ENCODE data around the gene NEK1. TPM values are rescaled to one million over a fixed set of nuclear protein-coding genes. Genes with fewer than 3 reads are reported as not detected.

NEK1 gene
- total RNA-seq, 1 experiment from 2014 or later, result 10.3 TPM

DNA sequence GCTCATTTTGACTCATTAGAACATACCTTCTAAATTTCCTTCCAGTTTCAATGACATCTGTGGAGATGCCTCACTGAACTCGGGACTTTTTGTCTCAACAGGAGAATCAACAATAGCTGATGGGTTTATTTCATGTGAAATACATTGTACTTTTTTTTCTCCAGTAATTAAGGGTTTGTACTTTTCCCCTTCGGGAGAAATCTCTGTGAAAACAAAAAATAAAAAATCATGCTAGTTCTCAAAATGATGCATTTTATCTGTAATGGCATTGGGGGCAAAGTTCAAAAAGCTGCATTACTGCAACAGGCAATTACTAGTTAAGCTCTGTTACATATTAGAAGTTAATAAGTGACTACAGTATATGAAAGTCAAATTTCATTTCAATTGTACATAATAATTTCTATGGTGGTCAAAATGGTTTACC, 174.3 kb downstream of the NEK1 start (continued):
- TF ChIP-seq, protein P1, sequence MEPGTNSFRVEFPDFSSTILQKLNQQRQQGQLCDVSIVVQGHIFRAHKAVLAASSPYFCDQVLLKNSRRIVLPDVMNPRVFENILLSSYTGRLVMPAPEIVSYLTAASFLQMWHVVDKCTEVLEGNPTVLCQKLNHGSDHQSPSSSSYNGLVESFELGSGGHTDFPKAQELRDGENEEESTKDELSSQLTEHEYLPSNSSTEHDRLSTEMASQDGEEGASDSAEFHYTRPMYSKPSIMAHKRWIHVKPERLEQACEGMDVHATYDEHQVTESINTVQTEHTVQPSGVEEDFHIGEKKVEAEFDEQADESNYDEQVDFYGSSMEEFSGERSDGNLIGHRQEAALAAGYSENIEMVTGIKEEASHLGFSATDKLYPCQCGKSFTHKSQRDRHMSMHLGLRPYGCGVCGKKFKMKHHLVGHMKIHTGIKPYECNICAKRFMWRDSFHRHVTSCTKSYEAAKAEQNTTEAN (CRISPR knock-in tag; IDR thresholded peaks at IDR 0.05), result no peak

- Mint-ChIP-seq H3K4me3 (no peak overlapping the region), H3K27me3 (ENCODE audit: low read depth) (no peaks in the 10 kb centered on the region), H3K36me3 (0 out of 2 replicates have a peak, but pooled peaks cover 2% of the 10 kb centered on the region), H3K9me3 (peaks cover 4% of the 10 kb centered on the region), H3K27ac (no peak overlapping the region), H3K4me1 (peaks cover 2% of the 10 kb centered on the region; the same call in 1 of the 2 replicates)
- DNase-seq (ENCODE audit: low spot score) (no peak), ATAC-seq (no peak)
- CTCF ChIA-PET, result no interaction called here
- POLR2A ChIA-PET, result no interaction called here
- TF ChIP-seq ZNF671 (CRISPR knock-in tag; IDR thresholded peaks at IDR 0.05), result no peak
- no peak for TF ChIP-seq SMAD3 (CRISPR knock-in tag; IDR thresholded peaks at IDR 0.05; ENCODE audit: borderline replicate concordance)
- no peak for TF ChIP-seq ZBTB21 (CRISPR knock-in tag; IDR thresholded peaks at IDR 0.05; ENCODE audit: borderline replicate concordance)
- TF ChIP-seq, protein P2, sequence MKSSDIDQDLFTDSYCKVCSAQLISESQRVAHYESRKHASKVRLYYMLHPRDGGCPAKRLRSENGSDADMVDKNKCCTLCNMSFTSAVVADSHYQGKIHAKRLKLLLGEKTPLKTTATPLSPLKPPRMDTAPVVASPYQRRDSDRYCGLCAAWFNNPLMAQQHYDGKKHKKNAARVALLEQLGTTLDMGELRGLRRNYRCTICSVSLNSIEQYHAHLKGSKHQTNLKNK (CRISPR knock-in tag; IDR thresholded peaks at IDR 0.05), result no peak
- no peak for TF ChIP-seq TP53 (CRISPR knock-in tag; IDR thresholded peaks at IDR 0.05)
- TF ChIP-seq NFYB (CRISPR knock-in tag; conservative IDR thresholded peaks at IDR 0.05; ENCODE audit: low read depth), result no peak
- TF ChIP-seq ELF4 (CRISPR knock-in tag; IDR thresholded peaks at IDR 0.05; ENCODE audit: low read depth), result no peak
- no peak for TF ChIP-seq OVOL2 (CRISPR knock-in tag; IDR thresholded peaks at IDR 0.05; ENCODE audit: borderline replicate concordance)
- TF ChIP-seq FOXJ3 (CRISPR knock-in tag; IDR thresholded peaks at IDR 0.05; ENCODE audit: borderline replicate concordance), result no peak
- TF ChIP-seq, protein P1 (CRISPR knock-in tag; IDR thresholded peaks at IDR 0.05), result no peak
- TF ChIP-seq ATF2 (CRISPR knock-in tag; IDR thresholded peaks at IDR 0.05; ENCODE audit: borderline replicate concordance, low read depth), result no peak
- TF ChIP-seq RELA (CRISPR knock-in tag; IDR thresholded peaks at IDR 0.05; ENCODE audit: borderline replicate concordance), result no peak
- no peak for TF ChIP-seq MLX (CRISPR knock-in tag; IDR thresholded peaks at IDR 0.05)
- TF ChIP-seq, protein P3, sequence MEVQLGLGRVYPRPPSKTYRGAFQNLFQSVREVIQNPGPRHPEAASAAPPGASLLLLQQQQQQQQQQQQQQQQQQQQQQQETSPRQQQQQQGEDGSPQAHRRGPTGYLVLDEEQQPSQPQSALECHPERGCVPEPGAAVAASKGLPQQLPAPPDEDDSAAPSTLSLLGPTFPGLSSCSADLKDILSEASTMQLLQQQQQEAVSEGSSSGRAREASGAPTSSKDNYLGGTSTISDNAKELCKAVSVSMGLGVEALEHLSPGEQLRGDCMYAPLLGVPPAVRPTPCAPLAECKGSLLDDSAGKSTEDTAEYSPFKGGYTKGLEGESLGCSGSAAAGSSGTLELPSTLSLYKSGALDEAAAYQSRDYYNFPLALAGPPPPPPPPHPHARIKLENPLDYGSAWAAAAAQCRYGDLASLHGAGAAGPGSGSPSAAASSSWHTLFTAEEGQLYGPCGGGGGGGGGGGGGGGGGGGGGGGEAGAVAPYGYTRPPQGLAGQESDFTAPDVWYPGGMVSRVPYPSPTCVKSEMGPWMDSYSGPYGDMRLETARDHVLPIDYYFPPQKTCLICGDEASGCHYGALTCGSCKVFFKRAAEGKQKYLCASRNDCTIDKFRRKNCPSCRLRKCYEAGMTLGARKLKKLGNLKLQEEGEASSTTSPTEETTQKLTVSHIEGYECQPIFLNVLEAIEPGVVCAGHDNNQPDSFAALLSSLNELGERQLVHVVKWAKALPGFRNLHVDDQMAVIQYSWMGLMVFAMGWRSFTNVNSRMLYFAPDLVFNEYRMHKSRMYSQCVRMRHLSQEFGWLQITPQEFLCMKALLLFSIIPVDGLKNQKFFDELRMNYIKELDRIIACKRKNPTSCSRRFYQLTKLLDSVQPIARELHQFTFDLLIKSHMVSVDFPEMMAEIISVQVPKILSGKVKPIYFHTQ (CRISPR knock-in tag; IDR thresholded peaks at IDR 0.05), result no peak
- no peak for TF ChIP-seq ATF6 (CRISPR knock-in tag; IDR thresholded peaks at IDR 0.05)
- TF ChIP-seq ATF1 (CRISPR knock-in tag; IDR thresholded peaks at IDR 0.05), result no peak
- TF ChIP-seq IRF2 (CRISPR knock-in tag; IDR thresholded peaks at IDR 0.05; ENCODE audit: borderline replicate concordance, low read depth), result no peak
- TF ChIP-seq TCF7 (CRISPR knock-in tag; IDR thresholded peaks at IDR 0.05; ENCODE audit: low read depth), result no peak
- no peak for TF ChIP-seq AFF4 (CRISPR knock-in tag; IDR thresholded peaks at IDR 0.05; ENCODE audit: borderline replicate concordance)
Measured at GRCh38 chr4:169437299-169438047, 174.9 kb downstream of the NEK1 start.
